ENCODE data around the gene B3GNT3. TPM values are rescaled to one million over a fixed set of nuclear protein-coding genes. Genes with fewer than 3 reads are reported as not detected.

The B3GNT3 gene
- total and polyA plus RNA-seq, 2 of the 13 experiments (the other 11 are each of a cell fraction or from before 2014, with no cell fraction given) = 0.86 to 4.0 TPM

- no peak for TF ChIP-seq HNRNPH1 (optimal IDR thresholded peaks at IDR 0.05; ENCODE audit: low read depth, low read length)
- TF ChIP-seq SALL2 (CRISPR knock-in tag; IDR thresholded peaks at IDR 0.05) = no peak
- no peak for TF ChIP-seq NONO (IDR thresholded peaks at IDR 0.05)
- no peak for TF ChIP-seq NONO (CRISPR knock-in tag; conservative IDR thresholded peaks at IDR 0.05)
- no peak for TF ChIP-seq TRIM22 (IDR thresholded peaks at IDR 0.05)
- no peak for TF ChIP-seq ZFP82 (CRISPR knock-in tag; IDR thresholded peaks at IDR 0.05; ENCODE audit: borderline replicate concordance)
- TF ChIP-seq GLI4 (CRISPR knock-in tag; IDR thresholded peaks at IDR 0.05; ENCODE audit: borderline replicate concordance) = no peak
- TF ChIP-seq TOPORS (CRISPR knock-in tag; IDR thresholded peaks at IDR 0.05) = no peak
- TF ChIP-seq ARNT (IDR thresholded peaks at IDR 0.05) = no peak
- TF ChIP-seq ZNF274 (CRISPR knock-in tag; IDR thresholded peaks at IDR 0.05) = no peak
- no peak for TF ChIP-seq TCF7 (IDR thresholded peaks at IDR 0.05; ENCODE audit: low read depth)
- TF ChIP-seq UBTF (CRISPR knock-in tag; IDR thresholded peaks at IDR 0.05) = peak; percentile 79
- no peak for TF ChIP-seq ZNF142 (CRISPR knock-in tag; IDR thresholded peaks at IDR 0.05)
- TF ChIP-seq FOSL2 (CRISPR knock-in tag; IDR thresholded peaks at IDR 0.05) = no peak
- no peak for TF ChIP-seq HDAC6 (IDR thresholded peaks at IDR 0.05; ENCODE audit: low read depth, low read length)
- TF ChIP-seq KMT2A (CRISPR knock-in tag; IDR thresholded peaks at IDR 0.05) = no peak
- no peak for TF ChIP-seq PRMT3 (CRISPR knock-in tag; IDR thresholded peaks at IDR 0.05; ENCODE audit: borderline replicate concordance, low read depth)
- TF ChIP-seq ZNF773 (CRISPR knock-in tag; IDR thresholded peaks at IDR 0.05; ENCODE audit: borderline replicate concordance) = no peak
- TF ChIP-seq ZNF280B (CRISPR knock-in tag; IDR thresholded peaks at IDR 0.05; ENCODE audit: borderline replicate concordance) = no peak
These were observed 52.8 kb downstream of the B3GNT3 start, which contains the start of gene JAK3 (continued) for GRCh38 chr19:17847538-17848366.

Data from HepG2 (cell line).